Caco-2 (cell line): Measurements from ENCODE around the gene GPAM. TPM values are rescaled to one million over a fixed set of nuclear protein-coding genes. Genes with fewer than 3 reads are reported as not detected.

Experiments used
- BruUV-seq: library from RNA; stranded (reverse); fragments of 400-500 nt; replicated peaks from 2 replicates; lab custom pipeline; 2021; lab: Mats Ljungman, UMichigan
- CTCF ChIA-PET: fragments of 300-600 bp; sonication (Branson Sonifier 250); formaldehyde crosslinking; loops from one replicate; lab custom pipeline; 2022; ENCODE audit warnings: antibody characterized with exemption; lab: Charles Lee
- POLR2A ChIA-PET: fragments of 300-600 bp; sonication (Branson Sonifier 250); formaldehyde crosslinking; loops from one replicate; lab custom pipeline; 2022; ENCODE audit warnings: antibody characterized with exemption; lab: Charles Lee
- DNase-seq, 2 experiments: peaks; one replicate each; pipeline versions ENCODE4 v3.0.0 to v3.0.0-alpha.2; 2020 to 2022
- H3K27me3 ChIP-seq: replicated peaks from 2 replicates; pipeline ENCODE4 v1.6.0; 2011; ENCODE audit warnings: low read length; ENCODE audit not compliant: control insufficient read depth, insufficient read depth
- H3K36me3 ChIP-seq: 2 replicates; pipeline ENCODE4 v1.5.1; 2011; ENCODE audit warnings: low read length; ENCODE audit not compliant: control insufficient read depth, insufficient read depth
- H3K4me1 ChIP-seq: fragments of 250-450 bp; sonication (Bioruptor Pico); 2 replicates; pipeline ENCODE4 v1.5.1; 2020; ENCODE audit warnings: mild to moderate bottlenecking
- H3K4me3 ChIP-seq: 2 replicates; pipeline ENCODE4 v1.5.1; 2011; ENCODE audit warnings: low read depth, mild to moderate bottlenecking, control low read depth, low read length
- H3K9me3 ChIP-seq: fragments of 250-450 bp; sonication (Bioruptor Pico); 2 replicates; pipeline ENCODE4 v1.5.1; 2020; ENCODE audit warnings: mild to moderate bottlenecking, moderate library complexity
- H3K27ac Mint-ChIP-seq: one replicate; pipeline ENCODE4 v1.8.0; 2022; ENCODE audit warnings: mixed read lengths; ENCODE audit not compliant: unreplicated experiment
- H3K27me3 Mint-ChIP-seq: one replicate; pipeline ENCODE4 v1.8.0; 2022; ENCODE audit warnings: mixed read lengths; ENCODE audit not compliant: insufficient read depth, unreplicated experiment
- H3K36me3 Mint-ChIP-seq: one replicate; pipeline ENCODE4 v1.8.0; 2022; ENCODE audit warnings: mild to moderate bottlenecking, mixed read lengths; ENCODE audit not compliant: insufficient read depth, unreplicated experiment
- H3K4me1 Mint-ChIP-seq: one replicate; pipeline ENCODE4 v1.8.0; 2022; ENCODE audit warnings: low read depth, mixed read lengths; ENCODE audit not compliant: unreplicated experiment
- H3K4me3 Mint-ChIP-seq: one replicate; pipeline ENCODE4 v1.8.0; 2022; ENCODE audit warnings: mild to moderate bottlenecking, moderate library complexity, mixed read lengths; ENCODE audit not compliant: unreplicated experiment
- H3K9me3 Mint-ChIP-seq: one replicate; pipeline ENCODE4 v1.8.0; 2022; ENCODE audit warnings: mixed read lengths; ENCODE audit not compliant: unreplicated experiment
- intact Hi-C: fragments of 100-400 bp; cut with micrococcal nuclease; formaldehyde crosslinking; loops from one replicate; pipeline ENCODE4 v1.10.0; 2022; ENCODE audit not compliant: unreplicated experiment
- total RNA-seq: library from RNA; stranded (reverse); gene quantifications from 2 replicates; pipeline ENCODE4 v1.2.3, GENCODE V29; 2022
- TF ChIP-seq, protein P1 (sequence below), 2 experiments: fragments of 200-600 bp in 1 of 2; IDR thresholded peaks; 1 replicate in 1 of 2; 2 replicates in 1 of 2; pipeline versions ENCODE4 v1.5.1 to v1.8.0; 2011 to 2022; ENCODE audit warnings: antibody characterized with exemption in 1 of 2, control low read depth in 1 of 2, inconsistent platforms in 1 of 2, low read depth in 1 of 2, low read length in 1 of 2, mild to moderate bottlenecking in 1 of 2, moderate library complexity in 1 of 2; ENCODE audit not compliant: insufficient read depth in 1 of 2, severe bottlenecking in 1 of 2, unreplicated experiment in 1 of 2

Gene GPAM
- total RNA-seq, 1 experiment from 2014 or later = 44.4 TPM

DNA sequence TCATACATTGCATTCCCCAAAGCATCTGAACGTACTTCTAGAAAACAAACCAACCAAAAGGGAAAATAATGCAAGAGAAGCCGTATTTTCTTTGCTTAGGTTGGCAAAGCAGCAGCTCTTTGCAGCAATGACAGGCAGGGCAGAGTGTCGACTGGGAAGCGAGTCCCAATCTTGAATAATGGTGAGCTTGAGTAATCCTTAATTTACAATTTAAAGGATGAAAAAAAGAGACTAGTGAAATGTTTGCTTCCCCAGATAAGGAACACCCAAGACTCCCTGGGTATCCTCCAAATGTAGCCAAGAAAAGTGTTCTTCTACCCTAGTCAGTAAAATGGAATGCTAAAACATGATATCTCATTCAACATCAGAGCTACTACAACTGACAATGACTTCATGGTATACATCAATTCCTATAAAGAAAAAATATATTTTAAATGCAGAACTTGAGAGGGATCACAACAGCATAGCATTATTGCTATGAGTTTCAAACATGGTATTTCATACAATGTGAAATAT is 32.0 kb downstream of the GPAM start:
- H3K36me3 Mint-ChIP-seq = peaks cover 59% of the 10 kb centered on the region
- no peak overlapping the region for H3K4me3 ChIP-seq
- no peaks in the 10 kb centered on the region for H3K27me3 ChIP-seq
- POLR2A ChIA-PET = no interaction called here
- CTCF ChIA-PET = interaction anchor here (0.7 kb wide), 2 partner anchors 123 to 215 kb away, joined by 3 read pairs; no protein-coding TSS in a partner anchor
- H3K4me1 Mint-ChIP-seq = no peaks in the 10 kb centered on the region
- H3K9me3 ChIP-seq = no peaks in the 10 kb centered on the region
- intact Hi-C loops = no loop called here
- H3K27ac Mint-ChIP-seq = no peak overlapping the region
- BruUV-seq = no TSS peak
- DNase-seq = no peak
- no peaks in the 10 kb centered on the region for H3K4me1 ChIP-seq
- no peaks in the 10 kb centered on the region for H3K9me3 Mint-ChIP-seq
- TF ChIP-seq, protein P1, sequence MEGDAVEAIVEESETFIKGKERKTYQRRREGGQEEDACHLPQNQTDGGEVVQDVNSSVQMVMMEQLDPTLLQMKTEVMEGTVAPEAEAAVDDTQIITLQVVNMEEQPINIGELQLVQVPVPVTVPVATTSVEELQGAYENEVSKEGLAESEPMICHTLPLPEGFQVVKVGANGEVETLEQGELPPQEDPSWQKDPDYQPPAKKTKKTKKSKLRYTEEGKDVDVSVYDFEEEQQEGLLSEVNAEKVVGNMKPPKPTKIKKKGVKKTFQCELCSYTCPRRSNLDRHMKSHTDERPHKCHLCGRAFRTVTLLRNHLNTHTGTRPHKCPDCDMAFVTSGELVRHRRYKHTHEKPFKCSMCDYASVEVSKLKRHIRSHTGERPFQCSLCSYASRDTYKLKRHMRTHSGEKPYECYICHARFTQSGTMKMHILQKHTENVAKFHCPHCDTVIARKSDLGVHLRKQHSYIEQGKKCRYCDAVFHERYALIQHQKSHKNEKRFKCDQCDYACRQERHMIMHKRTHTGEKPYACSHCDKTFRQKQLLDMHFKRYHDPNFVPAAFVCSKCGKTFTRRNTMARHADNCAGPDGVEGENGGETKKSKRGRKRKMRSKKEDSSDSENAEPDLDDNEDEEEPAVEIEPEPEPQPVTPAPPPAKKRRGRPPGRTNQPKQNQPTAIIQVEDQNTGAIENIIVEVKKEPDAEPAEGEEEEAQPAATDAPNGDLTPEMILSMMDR (IDR thresholded peaks at IDR 0.05; ENCODE audit: insufficient read depth in 1 of 2, low read depth in 1 of 2, low read length in 1 of 2, severe bottlenecking in 1 of 2, unreplicated experiment in 1 of 2) = no peak
- no peaks in the 10 kb centered on the region; the same call in none of the 2 replicates for H3K36me3 ChIP-seq
- no peak overlapping the region for H3K4me3 Mint-ChIP-seq
- H3K27me3 Mint-ChIP-seq = no peaks in the 10 kb centered on the region

DNA sequence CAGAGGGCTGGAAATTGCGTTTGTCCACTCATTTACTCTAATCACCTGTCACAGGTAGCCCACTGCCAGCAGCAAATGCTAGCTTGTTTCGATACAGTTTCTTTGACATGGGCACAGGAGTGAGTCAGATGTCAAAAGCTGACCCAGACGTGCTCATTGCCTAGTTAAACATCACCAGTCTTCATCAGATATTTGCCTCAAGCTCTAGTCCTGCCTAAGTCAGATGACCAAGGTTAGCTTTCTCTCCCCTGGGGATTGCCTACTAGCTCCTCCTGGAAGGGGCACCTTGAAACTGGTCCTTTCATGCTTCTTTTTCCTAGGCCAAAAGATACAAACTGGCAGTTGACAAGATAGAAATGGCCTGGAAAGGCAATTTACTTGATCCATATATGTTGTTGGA is 35.2 kb downstream of the GPAM start:
- Histone ChIP-seq H3K4me3 (no peak overlapping the region), H3K4me1 (no peaks in the 10 kb centered on the region), H3K27me3 (no peaks in the 10 kb centered on the region), H3K36me3 (no peaks in the 10 kb centered on the region; the same call in none of the 2 replicates), H3K9me3 (no peaks in the 10 kb centered on the region)
- peaks cover 35% of the 10 kb centered on the region for H3K36me3 Mint-ChIP-seq
- no peak overlapping the region for H3K27ac Mint-ChIP-seq
- no peaks in the 10 kb centered on the region for H3K4me1 Mint-ChIP-seq
- ChIA-PET POLR2A (no interaction called here), CTCF (no interaction called here)
- no peaks in the 10 kb centered on the region for H3K27me3 Mint-ChIP-seq
- no peak overlapping the region for H3K4me3 Mint-ChIP-seq
- TF ChIP-seq, protein P1 (IDR thresholded peaks at IDR 0.05; ENCODE audit: insufficient read depth in 1 of 2, low read depth in 1 of 2, low read length in 1 of 2, severe bottlenecking in 1 of 2, unreplicated experiment in 1 of 2) = no peak
- BruUV-seq = no TSS peak
- H3K9me3 Mint-ChIP-seq = no peaks in the 10 kb centered on the region
- DNase-seq = no peak
- intact Hi-C loops = loop anchor here (10.0 kb wide), 1 partner anchor 286 kb away; no protein-coding TSS in a partner anchor

DNA sequence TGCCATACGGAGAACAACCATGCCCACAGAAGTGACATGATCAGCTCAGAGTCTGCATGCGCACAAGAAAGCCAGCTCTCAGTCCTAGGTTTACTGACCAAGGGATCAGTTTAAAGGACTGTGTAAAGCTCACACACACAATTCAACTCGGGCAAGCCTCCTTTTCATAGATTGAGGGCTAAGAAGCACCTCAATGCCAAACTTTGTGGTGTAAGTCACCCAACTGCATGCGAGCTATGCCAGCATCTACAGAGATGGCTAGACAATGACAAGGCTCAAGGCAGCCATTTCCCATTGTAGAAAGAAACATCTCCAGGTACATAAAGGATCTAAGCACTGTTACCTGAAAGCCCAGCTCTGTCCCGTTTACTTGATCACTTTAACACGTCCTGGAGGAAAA is 36.8 kb downstream of the GPAM start:
- intact Hi-C loops = loop anchor here (10.0 kb wide), 1 partner anchor 288 kb away; no protein-coding TSS in a partner anchor
- H3K27me3 Mint-ChIP-seq = no peaks in the 10 kb centered on the region
- H3K4me1 ChIP-seq = no peaks in the 10 kb centered on the region
- no peak overlapping the region for H3K4me3 ChIP-seq
- no peaks in the 10 kb centered on the region for H3K4me1 Mint-ChIP-seq
- TF ChIP-seq, protein P1 (IDR thresholded peaks at IDR 0.05; ENCODE audit: insufficient read depth in 1 of 2, low read depth in 1 of 2, low read length in 1 of 2, severe bottlenecking in 1 of 2, unreplicated experiment in 1 of 2) = no peak
- no TSS peak for BruUV-seq
- peaks cover 44% of the 10 kb centered on the region for H3K36me3 Mint-ChIP-seq
- DNase-seq = no peak
- CTCF ChIA-PET = interaction anchor here (1.2 kb wide), 1 partner anchor 9 kb away, joined by 3 read pairs; no protein-coding TSS in a partner anchor
- H3K27me3 ChIP-seq = no peaks in the 10 kb centered on the region
- H3K4me3 Mint-ChIP-seq = no peak overlapping the region
- no peaks in the 10 kb centered on the region for H3K9me3 Mint-ChIP-seq
- H3K36me3 ChIP-seq = no peaks in the 10 kb centered on the region; the same call in none of the 2 replicates
- POLR2A ChIA-PET = no interaction called here
- no peak overlapping the region for H3K27ac Mint-ChIP-seq
- no peaks in the 10 kb centered on the region for H3K9me3 ChIP-seq
